ENCODE measurements around the gene ZNF462. TPM values are rescaled to one million over a fixed set of nuclear protein-coding genes. Genes with fewer than 3 reads are reported as not detected.

ZNF462 gene
- total RNA-seq, 1 experiment from 2014 or later = 34.5 TPM

DNA sequence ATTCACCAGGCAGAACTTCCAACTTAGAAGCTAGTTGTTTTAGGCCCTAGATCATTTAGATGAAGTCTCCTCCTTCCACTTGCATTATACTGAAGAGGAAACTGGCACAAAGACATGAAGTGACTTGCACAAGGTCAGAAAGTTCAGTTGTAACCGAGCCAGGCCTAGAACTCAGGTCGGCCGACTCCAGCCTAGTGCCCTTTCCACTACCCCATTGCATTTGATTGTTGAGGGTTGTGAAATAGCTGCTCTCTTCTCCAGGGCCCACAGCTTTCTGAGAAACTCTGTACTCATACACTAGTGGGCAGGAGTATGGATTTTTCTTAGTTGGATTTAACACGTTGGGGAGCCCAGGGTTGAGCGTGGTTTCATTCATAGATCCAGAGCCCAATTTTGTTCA is 5.6 kb downstream of the ZNF462 start:
- Mint-ChIP-seq H3K36me3 (ENCODE audit: insufficient read depth, unreplicated experiment) (peaks cover 18% of the 10 kb centered on the region), H3K4me1 (ENCODE audit: low read depth, unreplicated experiment) (peaks cover 12% of the 10 kb centered on the region), H3K27ac (ENCODE audit: unreplicated experiment) (no peak overlapping the region), H3K27me3 (ENCODE audit: insufficient read depth, unreplicated experiment) (no peaks in the 10 kb centered on the region), H3K4me3 (ENCODE audit: unreplicated experiment) (no peak overlapping the region), H3K9me3 (ENCODE audit: unreplicated experiment) (no peaks in the 10 kb centered on the region)
- Histone ChIP-seq H3K4me1 (0 out of 2 replicates have a peak, but pooled peaks cover 9% of the 10 kb centered on the region), H3K27me3 (replicated peaks; ENCODE audit: control insufficient read depth, insufficient read depth, low read length) (no peaks in the 10 kb centered on the region), H3K4me3 (ENCODE audit: low read depth, low read length) (no peak overlapping the region), H3K36me3 (ENCODE audit: control insufficient read depth, insufficient read depth, low read length) (no peaks in the 10 kb centered on the region), H3K9me3 (no peaks in the 10 kb centered on the region)
- ChIA-PET CTCF (no interaction called here), POLR2A (no interaction called here)
- intact Hi-C loops (cut with micrococcal nuclease; ENCODE audit: unreplicated experiment) = loop anchor here (10.0 kb wide), 1 partner anchor 306 kb away; no protein-coding TSS in a partner anchor
- no TSS peak for BruUV-seq (replicated peaks)
- no peak for DNase-seq
- TF ChIP-seq, protein P1, sequence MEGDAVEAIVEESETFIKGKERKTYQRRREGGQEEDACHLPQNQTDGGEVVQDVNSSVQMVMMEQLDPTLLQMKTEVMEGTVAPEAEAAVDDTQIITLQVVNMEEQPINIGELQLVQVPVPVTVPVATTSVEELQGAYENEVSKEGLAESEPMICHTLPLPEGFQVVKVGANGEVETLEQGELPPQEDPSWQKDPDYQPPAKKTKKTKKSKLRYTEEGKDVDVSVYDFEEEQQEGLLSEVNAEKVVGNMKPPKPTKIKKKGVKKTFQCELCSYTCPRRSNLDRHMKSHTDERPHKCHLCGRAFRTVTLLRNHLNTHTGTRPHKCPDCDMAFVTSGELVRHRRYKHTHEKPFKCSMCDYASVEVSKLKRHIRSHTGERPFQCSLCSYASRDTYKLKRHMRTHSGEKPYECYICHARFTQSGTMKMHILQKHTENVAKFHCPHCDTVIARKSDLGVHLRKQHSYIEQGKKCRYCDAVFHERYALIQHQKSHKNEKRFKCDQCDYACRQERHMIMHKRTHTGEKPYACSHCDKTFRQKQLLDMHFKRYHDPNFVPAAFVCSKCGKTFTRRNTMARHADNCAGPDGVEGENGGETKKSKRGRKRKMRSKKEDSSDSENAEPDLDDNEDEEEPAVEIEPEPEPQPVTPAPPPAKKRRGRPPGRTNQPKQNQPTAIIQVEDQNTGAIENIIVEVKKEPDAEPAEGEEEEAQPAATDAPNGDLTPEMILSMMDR (IDR thresholded peaks at IDR 0.05; ENCODE audit: insufficient read depth in 1 of 2, low read depth in 1 of 2, low read length in 1 of 2, severe bottlenecking in 1 of 2, unreplicated experiment in 1 of 2) = no peak

DNA sequence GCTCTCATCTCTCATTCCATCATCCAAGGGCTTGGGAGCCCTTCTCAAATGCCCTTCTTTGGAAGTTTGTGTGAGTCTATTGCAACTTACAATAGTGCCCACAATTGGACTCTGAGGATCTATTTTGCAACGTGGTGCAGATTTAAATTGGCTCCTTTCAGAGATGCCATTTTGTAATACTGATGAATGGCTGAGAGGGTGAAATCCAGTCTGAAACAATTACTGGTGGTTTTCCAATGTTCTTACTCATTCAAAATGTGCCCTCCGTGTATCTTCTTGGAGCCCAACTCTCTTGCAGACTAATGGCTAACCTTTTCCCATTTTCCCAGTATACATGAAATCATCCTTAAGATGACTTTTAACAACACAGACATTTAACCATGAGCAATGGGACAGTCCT is 6.1 kb downstream of the ZNF462 start:
- H3K27me3 ChIP-seq (replicated peaks; ENCODE audit: control insufficient read depth, insufficient read depth, low read length) = no peaks in the 10 kb centered on the region
- H3K27me3 Mint-ChIP-seq (ENCODE audit: insufficient read depth, unreplicated experiment) = no peaks in the 10 kb centered on the region
- 0 out of 2 replicates have a peak, but pooled peaks cover 9% of the 10 kb centered on the region for H3K4me1 ChIP-seq
- H3K9me3 ChIP-seq = no peaks in the 10 kb centered on the region
- no peak overlapping the region for H3K4me3 Mint-ChIP-seq (ENCODE audit: unreplicated experiment)
- peaks cover 12% of the 10 kb centered on the region for H3K4me1 Mint-ChIP-seq (ENCODE audit: low read depth, unreplicated experiment)
- H3K36me3 Mint-ChIP-seq (ENCODE audit: insufficient read depth, unreplicated experiment) = peaks cover 13% of the 10 kb centered on the region
- POLR2A ChIA-PET = no interaction called here
- intact Hi-C loops (cut with micrococcal nuclease; ENCODE audit: unreplicated experiment) = loop anchor here (10.0 kb wide), 1 partner anchor 306 kb away; no protein-coding TSS in a partner anchor
- no peak overlapping the region for H3K4me3 ChIP-seq (ENCODE audit: low read depth, low read length)
- CTCF ChIA-PET = no interaction called here
- H3K27ac Mint-ChIP-seq (ENCODE audit: unreplicated experiment) = no peak overlapping the region
- no peaks in the 10 kb centered on the region for H3K36me3 ChIP-seq (ENCODE audit: control insufficient read depth, insufficient read depth, low read length)
- no peak for DNase-seq
- BruUV-seq (replicated peaks) = no TSS peak
- no peaks in the 10 kb centered on the region for H3K9me3 Mint-ChIP-seq (ENCODE audit: unreplicated experiment)
- TF ChIP-seq, protein P1 (IDR thresholded peaks at IDR 0.05; ENCODE audit: insufficient read depth in 1 of 2, low read depth in 1 of 2, low read length in 1 of 2, severe bottlenecking in 1 of 2, unreplicated experiment in 1 of 2) = no peak

DNA sequence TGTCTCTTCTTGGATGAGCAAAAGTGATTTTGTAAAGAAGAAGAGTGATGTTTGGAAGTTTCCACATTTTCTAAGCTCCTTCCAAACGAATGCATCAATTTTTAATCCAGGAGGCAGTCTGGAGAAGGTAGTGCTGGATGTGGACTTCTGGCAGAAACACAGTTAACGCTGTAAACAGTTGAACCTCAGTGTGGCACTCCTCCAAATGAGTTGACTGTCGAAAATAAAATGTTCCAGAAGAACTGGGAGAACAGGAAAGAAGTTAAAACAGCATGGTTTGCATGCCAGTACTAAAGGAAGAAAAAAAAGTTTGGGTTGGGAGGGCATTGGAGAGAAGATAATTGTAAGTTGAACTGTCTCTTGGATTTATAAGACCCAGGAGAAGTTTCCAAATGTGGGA is 6.5 kb downstream of the ZNF462 start:
- CTCF ChIA-PET = no interaction called here
- DNase-seq = no peak

More for the DNA sequence above, 6.5 kb downstream of the ZNF462 start:
- Histone ChIP-seq H3K36me3 (ENCODE audit: control insufficient read depth, insufficient read depth, low read length) (no peaks in the 10 kb centered on the region), H3K9me3 (no peaks in the 10 kb centered on the region), H3K27me3 (replicated peaks; ENCODE audit: control insufficient read depth, insufficient read depth, low read length) (no peaks in the 10 kb centered on the region), H3K4me1 (0 out of 2 replicates have a peak, but pooled peaks cover 9% of the 10 kb centered on the region), H3K4me3 (ENCODE audit: low read depth, low read length) (no peak overlapping the region)
- TF ChIP-seq, protein P1 (IDR thresholded peaks at IDR 0.05; ENCODE audit: insufficient read depth in 1 of 2, low read depth in 1 of 2, low read length in 1 of 2, severe bottlenecking in 1 of 2, unreplicated experiment in 1 of 2) = no peak
- BruUV-seq (replicated peaks) = no TSS peak
- POLR2A ChIA-PET = no interaction called here
- Mint-ChIP-seq H3K27ac (ENCODE audit: unreplicated experiment) (no peak overlapping the region), H3K36me3 (ENCODE audit: insufficient read depth, unreplicated experiment) (peaks cover 11% of the 10 kb centered on the region), H3K9me3 (ENCODE audit: unreplicated experiment) (no peaks in the 10 kb centered on the region), H3K4me3 (ENCODE audit: unreplicated experiment) (no peak overlapping the region), H3K27me3 (ENCODE audit: insufficient read depth, unreplicated experiment) (no peaks in the 10 kb centered on the region), H3K4me1 (ENCODE audit: low read depth, unreplicated experiment) (peaks cover 12% of the 10 kb centered on the region)
- intact Hi-C loops (cut with micrococcal nuclease; ENCODE audit: unreplicated experiment) = loop anchor here (10.0 kb wide), 1 partner anchor 305 kb away; no protein-coding TSS in a partner anchor

Measured in Caco-2 (cell line).